Measurements from ENCODE around the gene REEP1. TPM values are rescaled to one million over a fixed set of nuclear protein-coding genes. Genes with fewer than 3 reads are reported as not detected.

REEP1 gene
- total and polyA plus RNA-seq, 2 donors (not counting 1 experiment from before 2014, with no cell fraction given) = not detected

- Mint-ChIP-seq H3K27me3 (no peaks in the 10 kb centered on the region), H3K9me3 (ENCODE audit: insufficient read depth) (no peaks in the 10 kb centered on the region), H3K27ac (peak overlapping the region; percentile 27), H3K4me1 (peaks cover 46% of the 10 kb centered on the region), H3K4me3 (no peak overlapping the region)
- Histone ChIP-seq H3K27ac (ENCODE audit: low read length in 2 of 2) (peak overlapping the region in 1 of 2 donors; percentile 26), H4K20me1 (ENCODE audit: control insufficient read depth, insufficient read depth, low read length, poor library complexity, severe bottlenecking) (no peaks in the 10 kb centered on the region), H3K79me2 (ENCODE audit: control insufficient read depth, insufficient read depth, low read length) (no peaks in the 10 kb centered on the region), H2AFZ (ENCODE audit: insufficient read depth, low read depth, low read length, poor library complexity, severe bottlenecking) (peak overlapping the region; percentile 18), H3K9me3 (ENCODE audit: control extremely low read depth in 1 of 3, control insufficient read depth in 2 of 3, insufficient read depth in 1 of 3, low read length in 2 of 3) (no peaks in the 10 kb centered on the region), H3K4me3 (ENCODE audit: control extremely low read depth in 1 of 5, extremely low read depth in 1 of 5, insufficient read depth in 1 of 5, low read depth in 2 of 5, low read length in 4 of 5) (no peak overlapping the region), H3K4me1 (ENCODE audit: control insufficient read depth in 2 of 2, insufficient read depth in 2 of 2, low read length in 2 of 2) (peaks cover 49 to 55% of the 10 kb centered on the region in 2 donors), H3K27me3 (replicated peaks in 1 of 4; ENCODE audit: control extremely low read depth in 1 of 4, control insufficient read depth in 3 of 4, insufficient read depth in 4 of 4, low read length in 3 of 4) (no peaks in the 10 kb centered on the region), H3K36me3 (replicated peaks in 1 of 2; ENCODE audit: control extremely low read depth in 1 of 2, control insufficient read depth in 1 of 2, extremely low read depth in 1 of 2, insufficient read depth in 2 of 2, low read length in 1 of 2) (no peaks in the 10 kb centered on the region), H3K4me2 (replicated peaks; ENCODE audit: low read depth, low read length, poor library complexity, severe bottlenecking) (peak overlapping the region; percentile 17), H3K9ac (ENCODE audit: low read length) (no peak overlapping the region)
- no peak for ATAC-seq (ENCODE audit: low read depth)
- TF ChIP-seq EZH2 (IDR thresholded peaks at IDR 0.05; ENCODE audit: borderline replicate concordance, insufficient read depth, low read depth, low read length, poor library complexity, severe bottlenecking) = no peak
- no peak for TF ChIP-seq CTCF (IDR thresholded peaks at IDR 0.05)
- ChIA-PET POLR2A (interaction anchor here (0.9 kb wide), 1 partner anchor 13 kb away, joined by 3 read pairs; no protein-coding TSS in a partner anchor), CTCF (interaction anchor here (0.6 to 1.4 kb wide), 8 partner anchors 13 to 605 kb away, joined by 3 read pairs; no protein-coding TSS in a partner anchor)
- intact Hi-C loops (cut with micrococcal nuclease) = loop anchor here (1.0 to 5.0 kb wide), 2 partner anchors 14 to 218 kb away; partner anchors contain the start of gene KDM3A
- no peak for DNase-seq
- WGBS (ENCODE audit: insufficient coverage) = 87% methylated on average over 9 of the region's 9 CpGs
These were observed 112.6 kb downstream of the REEP1 start for GRCh38 chr2:86224645-86225355.

Data from B cell (primary cell).